ENCODE measurements around the gene RAB31. TPM values are rescaled to one million over a fixed set of nuclear protein-coding genes. Genes with fewer than 3 reads are reported as not detected.

The RAB31 gene
- total RNA-seq, 1 experiment from 2014 or later = 6.1 TPM

GRCh38 chr18:9861157-9861556, 153.1 kb downstream of the RAB31 start:
- ChIA-PET POLR2A (ENCODE audit: low non-redundant PET) (no interaction called here), CTCF (no interaction called here)
- H3K9me3 ChIP-seq (ENCODE audit: low read depth, low read length, poor library complexity, severe bottlenecking) = peaks cover 7% of the 10 kb centered on the region
- H3K4me1 ChIP-seq (ENCODE audit: insufficient read depth, low read length, poor library complexity, severe bottlenecking) = peaks cover 5% of the 10 kb centered on the region
- H3K27ac ChIP-seq (ENCODE audit: low read depth, low read length, poor library complexity, severe bottlenecking) = no peak overlapping the region
- DNase-seq (ENCODE audit: low spot score) = no peak
- BruUV-seq (replicated peaks) = no TSS peak
- intact Hi-C loops (cut with micrococcal nuclease; ENCODE audit: unreplicated experiment) = no loop called here
- H3K27me3 ChIP-seq (replicated peaks; ENCODE audit: insufficient read depth, low read depth, low read length, poor library complexity) = no peaks in the 10 kb centered on the region
- no peaks in the 10 kb centered on the region for H3K36me3 ChIP-seq (ENCODE audit: insufficient read depth, low read length, poor library complexity, severe bottlenecking)
- H3K4me3 ChIP-seq (ENCODE audit: low read depth, low read length, poor library complexity, severe bottlenecking) = no peak overlapping the region
- TF ChIP-seq CTCF (conservative IDR thresholded peaks at IDR 0.05; ENCODE audit: low read depth, low read length) = no peak
- TF ChIP-seq EZH2 (IDR thresholded peaks at IDR 0.05; ENCODE audit: borderline replicate concordance, low read depth, low read length, poor library complexity, severe bottlenecking) = no peak

- Histone ChIP-seq H3K9me3 (ENCODE audit: low read depth, low read length, poor library complexity, severe bottlenecking) (peaks cover 15% of the 10 kb centered on the region), H3K36me3 (ENCODE audit: insufficient read depth, low read length, poor library complexity, severe bottlenecking) (no peaks in the 10 kb centered on the region), H3K4me1 (ENCODE audit: insufficient read depth, low read length, poor library complexity, severe bottlenecking) (no peaks in the 10 kb centered on the region), H3K27ac (ENCODE audit: low read depth, low read length, poor library complexity, severe bottlenecking) (no peak overlapping the region), H3K27me3 (replicated peaks; ENCODE audit: insufficient read depth, low read depth, low read length, poor library complexity) (no peaks in the 10 kb centered on the region), H3K4me3 (ENCODE audit: low read depth, low read length, poor library complexity, severe bottlenecking) (no peak overlapping the region)
- TF ChIP-seq CTCF (conservative IDR thresholded peaks at IDR 0.05; ENCODE audit: low read depth, low read length) (no peak), EZH2 (IDR thresholded peaks at IDR 0.05; ENCODE audit: borderline replicate concordance, low read depth, low read length, poor library complexity, severe bottlenecking) (no peak)
- BruUV-seq (replicated peaks) = no TSS peak
- intact Hi-C loops (cut with micrococcal nuclease; ENCODE audit: unreplicated experiment) = no loop called here
- CTCF ChIA-PET = no interaction called here
- POLR2A ChIA-PET (ENCODE audit: low non-redundant PET) = no interaction called here
- DNase-seq (ENCODE audit: low spot score) = no peak
These were observed 153.8 kb downstream of the RAB31 start for GRCh38 chr18:9861933-9862332.

GRCh38 chr18:9862686-9863085, 154.6 kb downstream of the RAB31 start:
- H3K4me3 ChIP-seq (ENCODE audit: low read depth, low read length, poor library complexity, severe bottlenecking) = no peak overlapping the region
- H3K27ac ChIP-seq (ENCODE audit: low read depth, low read length, poor library complexity, severe bottlenecking) = no peak overlapping the region
- DNase-seq (ENCODE audit: low spot score) = no peak
- H3K36me3 ChIP-seq (ENCODE audit: insufficient read depth, low read length, poor library complexity, severe bottlenecking) = no peaks in the 10 kb centered on the region
- BruUV-seq (replicated peaks) = no TSS peak
- ChIA-PET POLR2A (ENCODE audit: low non-redundant PET) (no interaction called here), CTCF (no interaction called here)
- no peaks in the 10 kb centered on the region for H3K27me3 ChIP-seq (replicated peaks; ENCODE audit: insufficient read depth, low read depth, low read length, poor library complexity)
- peaks cover 15% of the 10 kb centered on the region for H3K9me3 ChIP-seq (ENCODE audit: low read depth, low read length, poor library complexity, severe bottlenecking)
- TF ChIP-seq EZH2 (IDR thresholded peaks at IDR 0.05; ENCODE audit: borderline replicate concordance, low read depth, low read length, poor library complexity, severe bottlenecking) = no peak
- no peak for TF ChIP-seq CTCF (conservative IDR thresholded peaks at IDR 0.05; ENCODE audit: low read depth, low read length)
- no peaks in the 10 kb centered on the region for H3K4me1 ChIP-seq (ENCODE audit: insufficient read depth, low read length, poor library complexity, severe bottlenecking)
- intact Hi-C loops (cut with micrococcal nuclease; ENCODE audit: unreplicated experiment) = no loop called here
